ENCODE results near the gene PLEK. TPM values are rescaled to one million over a fixed set of nuclear protein-coding genes. Genes with fewer than 3 reads are reported as not detected.

PLEK gene
- total and polyA plus RNA-seq, 10 of the 15 experiments (the other 5 are each of a cell fraction or from before 2014, with no cell fraction given): 229 to 804 (median 362) TPM

- 0 out of 2 replicates have a peak, but pooled peaks have one; percentile 41 for TF ChIP-seq SMAD5 (IDR thresholded peaks at IDR 0.05; ENCODE audit: low read depth)
- TF ChIP-seq ESRRA (IDR thresholded peaks at IDR 0.05; ENCODE audit: low read length): no peak
- TF ChIP-seq RCOR1 (conservative IDR thresholded peaks at IDR 0.05; ENCODE audit: low read depth, low read length): peak; percentile 89; the same call in 1 of the 2 replicates
- TF ChIP-seq KAT2A (conservative IDR thresholded peaks at IDR 0.05; ENCODE audit: control insufficient read depth, low read depth, low read length): no peak
- no peak for TF ChIP-seq YY1 (IDR thresholded peaks at IDR 0.05; ENCODE audit: low read depth, low read length)
- no peak; the same call in 1 of the 2 replicates for TF ChIP-seq ZNF217 (IDR thresholded peaks at IDR 0.05)
- TF ChIP-seq RELA (IDR thresholded peaks at IDR 0.05; ENCODE audit: borderline replicate concordance, partially characterized antibody): no peak
- TF ChIP-seq EP300 (IDR thresholded peaks at IDR 0.05; ENCODE audit: borderline replicate concordance in 1 of 2, control insufficient read depth in 1 of 2, low read depth in 2 of 2, low read length in 2 of 2): peak in 1 of 2 experiments; percentile 41; a peak in 2 of 4 replicates
- TF ChIP-seq RB1 (IDR thresholded peaks at IDR 0.05; ENCODE audit: borderline replicate concordance): no peak
- TF ChIP-seq MYC (IDR thresholded peaks at IDR 0.05; ENCODE audit: insufficient read depth, insufficient read length, insufficient replicate concordance, low read length, severe bottlenecking): no peak
- no peak for TF ChIP-seq TCF3 (IDR thresholded peaks at IDR 0.05; ENCODE audit: borderline replicate concordance, insufficient read depth, low read depth, low read length)
- no peak for TF ChIP-seq CBX3 (IDR thresholded peaks at IDR 0.05; ENCODE audit: borderline replicate concordance, low read depth)
- TF ChIP-seq ZBED1 (IDR thresholded peaks at IDR 0.05; ENCODE audit: borderline replicate concordance): peak; percentile 60
- TF ChIP-seq, protein P1, sequence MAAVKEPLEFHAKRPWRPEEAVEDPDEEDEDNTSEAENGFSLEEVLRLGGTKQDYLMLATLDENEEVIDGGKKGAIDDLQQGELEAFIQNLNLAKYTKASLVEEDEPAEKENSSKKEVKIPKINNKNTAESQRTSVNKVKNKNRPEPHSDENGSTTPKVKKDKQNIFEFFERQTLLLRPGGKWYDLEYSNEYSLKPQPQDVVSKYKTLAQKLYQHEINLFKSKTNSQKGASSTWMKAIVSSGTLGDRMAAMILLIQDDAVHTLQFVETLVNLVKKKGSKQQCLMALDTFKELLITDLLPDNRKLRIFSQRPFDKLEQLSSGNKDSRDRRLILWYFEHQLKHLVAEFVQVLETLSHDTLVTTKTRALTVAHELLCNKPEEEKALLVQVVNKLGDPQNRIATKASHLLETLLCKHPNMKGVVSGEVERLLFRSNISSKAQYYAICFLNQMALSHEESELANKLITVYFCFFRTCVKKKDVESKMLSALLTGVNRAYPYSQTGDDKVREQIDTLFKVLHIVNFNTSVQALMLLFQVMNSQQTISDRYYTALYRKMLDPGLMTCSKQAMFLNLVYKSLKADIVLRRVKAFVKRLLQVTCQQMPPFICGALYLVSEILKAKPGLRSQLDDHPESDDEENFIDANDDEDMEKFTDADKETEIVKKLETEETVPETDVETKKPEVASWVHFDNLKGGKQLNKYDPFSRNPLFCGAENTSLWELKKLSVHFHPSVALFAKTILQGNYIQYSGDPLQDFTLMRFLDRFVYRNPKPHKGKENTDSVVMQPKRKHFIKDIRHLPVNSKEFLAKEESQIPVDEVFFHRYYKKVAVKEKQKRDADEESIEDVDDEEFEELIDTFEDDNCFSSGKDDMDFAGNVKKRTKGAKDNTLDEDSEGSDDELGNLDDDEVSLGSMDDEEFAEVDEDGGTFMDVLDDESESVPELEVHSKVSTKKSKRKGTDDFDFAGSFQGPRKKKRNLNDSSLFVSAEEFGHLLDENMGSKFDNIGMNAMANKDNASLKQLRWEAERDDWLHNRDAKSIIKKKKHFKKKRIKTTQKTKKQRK (IDR thresholded peaks at IDR 0.05; ENCODE audit: low read depth, low read length): no peak
- no peak; the same call in 1 of the 2 replicates for TF ChIP-seq MTA3 (IDR thresholded peaks at IDR 0.05; ENCODE audit: borderline replicate concordance, low read length)
- TF ChIP-seq CBX5 (IDR thresholded peaks at IDR 0.05; ENCODE audit: low read depth): no peak
- TF ChIP-seq HDGF (IDR thresholded peaks at IDR 0.05): no peak
- no peak for TF ChIP-seq STAT1 (conservative IDR thresholded peaks at IDR 0.05)
- TF ChIP-seq, protein P2, sequence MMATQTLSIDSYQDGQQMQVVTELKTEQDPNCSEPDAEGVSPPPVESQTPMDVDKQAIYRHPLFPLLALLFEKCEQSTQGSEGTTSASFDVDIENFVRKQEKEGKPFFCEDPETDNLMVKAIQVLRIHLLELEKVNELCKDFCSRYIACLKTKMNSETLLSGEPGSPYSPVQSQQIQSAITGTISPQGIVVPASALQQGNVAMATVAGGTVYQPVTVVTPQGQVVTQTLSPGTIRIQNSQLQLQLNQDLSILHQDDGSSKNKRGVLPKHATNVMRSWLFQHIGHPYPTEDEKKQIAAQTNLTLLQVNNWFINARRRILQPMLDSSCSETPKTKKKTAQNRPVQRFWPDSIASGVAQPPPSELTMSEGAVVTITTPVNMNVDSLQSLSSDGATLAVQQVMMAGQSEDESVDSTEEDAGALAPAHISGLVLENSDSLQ (IDR thresholded peaks at IDR 0.05): 0 out of 2 replicates have a peak, but pooled peaks have one; percentile 13
- no peak for TF ChIP-seq E2F4 (IDR thresholded peaks at IDR 0.05; ENCODE audit: low read depth, low read length)
- no peak for TF ChIP-seq SUZ12 (IDR thresholded peaks at IDR 0.05; ENCODE audit: unreplicated experiment)
- no peak for TF ChIP-seq HDAC6 (IDR thresholded peaks at IDR 0.05; ENCODE audit: unreplicated experiment)
- TF ChIP-seq SPI1 (IDR thresholded peaks at IDR 0.05; ENCODE audit: borderline replicate concordance, insufficient read depth, low read depth, low read length): peak; percentile 61; the same call in 1 of the 2 replicates
- TF ChIP-seq CREB1 (IDR thresholded peaks at IDR 0.05; ENCODE audit: low read depth): 0 out of 2 replicates have a peak, but pooled peaks have one; percentile 30
- peak; percentile 67 for TF ChIP-seq SMARCA5 (IDR thresholded peaks at IDR 0.05)
- TF ChIP-seq RFX5 (IDR thresholded peaks at IDR 0.05; ENCODE audit: low read depth, low read length): no peak
Measured at GRCh38 chr2:68411397-68412126, 46.5 kb downstream of the PLEK start (continued).

Data from GM12878 (cell line).